Epithelial cell of esophagus (primary cell): Measurements from ENCODE around the gene SSTR3.

Source experiments
- DNase-seq: peaks from one replicate; pipeline ENCODE4 v3.0.0; 2010; ENCODE audit warnings: low read depth
- H3K4me3 ChIP-seq: 2 replicates; pipeline ENCODE4 v1.5.1; 2011; ENCODE audit warnings: mild to moderate bottlenecking, low read length, control low read depth
- TF ChIP-seq, protein P1 (sequence below): IDR thresholded peaks from 2 replicates; pipeline ENCODE4 v1.5.1; 2011; ENCODE audit warnings: low read depth, mild to moderate bottlenecking, low read length, control low read depth, inconsistent platforms; ENCODE audit not compliant: insufficient read depth; ENCODE audit errors: missing control alignments

Gene SSTR3

DNA sequence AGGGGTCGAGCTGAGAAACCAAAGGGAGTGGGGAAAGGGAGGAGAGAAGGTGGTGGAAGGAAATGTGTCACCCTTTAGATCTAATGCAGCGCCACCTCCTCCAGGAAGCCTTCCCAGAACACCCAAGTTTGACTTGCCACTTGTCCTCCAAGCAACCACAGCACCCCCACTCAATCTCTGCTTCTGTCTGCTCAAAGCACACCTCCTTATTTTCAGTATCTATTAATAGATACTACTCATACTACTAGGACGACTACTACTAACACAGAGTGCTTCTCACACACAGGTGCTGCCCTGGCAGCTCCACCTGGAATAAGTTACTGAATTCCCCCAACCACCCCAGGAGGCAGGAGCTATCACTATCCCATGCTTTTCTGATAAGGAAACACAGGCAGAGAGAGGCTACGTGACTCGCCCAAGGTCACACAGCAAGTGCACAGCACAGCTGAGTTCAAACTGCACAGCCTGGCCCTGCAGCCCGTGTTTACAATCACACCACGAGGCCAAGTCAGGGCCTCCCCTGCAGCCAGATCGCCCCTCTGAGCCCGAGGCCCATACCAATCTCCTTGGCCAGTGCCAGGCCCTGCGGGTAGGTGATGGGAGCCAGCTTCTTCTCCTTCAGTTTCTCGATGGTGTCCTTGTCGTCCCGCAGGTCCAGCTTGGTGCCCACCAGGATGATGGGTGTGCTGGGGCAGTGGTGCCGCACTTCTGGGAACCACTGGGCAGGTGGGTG, 18.6 kb upstream of the SSTR3 start:
- DNase-seq = no peak
- no peak overlapping the region for H3K4me3 ChIP-seq
- TF ChIP-seq, protein P1, sequence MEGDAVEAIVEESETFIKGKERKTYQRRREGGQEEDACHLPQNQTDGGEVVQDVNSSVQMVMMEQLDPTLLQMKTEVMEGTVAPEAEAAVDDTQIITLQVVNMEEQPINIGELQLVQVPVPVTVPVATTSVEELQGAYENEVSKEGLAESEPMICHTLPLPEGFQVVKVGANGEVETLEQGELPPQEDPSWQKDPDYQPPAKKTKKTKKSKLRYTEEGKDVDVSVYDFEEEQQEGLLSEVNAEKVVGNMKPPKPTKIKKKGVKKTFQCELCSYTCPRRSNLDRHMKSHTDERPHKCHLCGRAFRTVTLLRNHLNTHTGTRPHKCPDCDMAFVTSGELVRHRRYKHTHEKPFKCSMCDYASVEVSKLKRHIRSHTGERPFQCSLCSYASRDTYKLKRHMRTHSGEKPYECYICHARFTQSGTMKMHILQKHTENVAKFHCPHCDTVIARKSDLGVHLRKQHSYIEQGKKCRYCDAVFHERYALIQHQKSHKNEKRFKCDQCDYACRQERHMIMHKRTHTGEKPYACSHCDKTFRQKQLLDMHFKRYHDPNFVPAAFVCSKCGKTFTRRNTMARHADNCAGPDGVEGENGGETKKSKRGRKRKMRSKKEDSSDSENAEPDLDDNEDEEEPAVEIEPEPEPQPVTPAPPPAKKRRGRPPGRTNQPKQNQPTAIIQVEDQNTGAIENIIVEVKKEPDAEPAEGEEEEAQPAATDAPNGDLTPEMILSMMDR = no peak

DNA sequence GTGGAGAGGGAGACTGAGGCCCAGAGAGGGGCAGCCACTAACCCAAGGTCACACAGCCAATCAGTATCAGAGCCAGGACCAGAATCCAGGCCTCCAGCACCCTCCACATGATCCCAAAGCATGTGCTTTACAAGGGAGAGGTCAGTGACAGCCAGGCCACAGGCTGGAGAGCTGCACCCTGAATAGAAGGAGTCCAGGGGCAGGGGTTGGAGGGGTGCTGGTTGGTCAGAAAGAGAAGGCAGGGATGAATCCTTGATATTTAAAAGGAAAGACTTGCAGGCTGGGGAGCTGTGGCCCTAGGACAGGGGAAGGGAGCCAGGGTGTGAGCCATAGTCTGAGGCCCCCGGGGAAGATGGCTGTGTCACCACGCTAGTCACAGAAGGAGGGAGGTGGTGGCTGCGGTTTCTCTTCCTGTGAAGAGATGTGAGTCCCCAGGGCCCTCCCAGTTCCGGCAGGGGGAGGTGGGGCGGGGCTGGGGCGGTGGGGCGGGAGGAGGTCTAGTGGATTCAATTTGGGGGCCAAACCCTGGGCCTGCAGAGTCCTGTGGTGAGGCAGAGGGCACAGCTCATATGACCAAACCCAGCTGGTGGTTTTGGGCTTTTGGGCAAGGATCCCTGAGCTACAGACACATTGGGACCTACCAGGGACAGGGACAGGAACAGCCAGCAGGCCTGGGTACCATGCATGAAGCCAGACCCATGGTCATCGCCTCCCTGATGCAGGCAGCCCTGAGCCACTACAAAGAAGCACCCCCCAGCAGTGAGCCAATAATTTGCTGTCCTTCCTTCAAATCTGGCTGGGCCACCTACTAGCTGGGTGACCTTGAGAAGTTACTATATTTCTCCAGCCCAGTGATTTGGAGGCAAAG, 17.8 kb upstream of the SSTR3 start:
- H3K4me3 ChIP-seq = no peak overlapping the region
- TF ChIP-seq, protein P1 = no peak
- DNase-seq = peak; percentile 72

DNA sequence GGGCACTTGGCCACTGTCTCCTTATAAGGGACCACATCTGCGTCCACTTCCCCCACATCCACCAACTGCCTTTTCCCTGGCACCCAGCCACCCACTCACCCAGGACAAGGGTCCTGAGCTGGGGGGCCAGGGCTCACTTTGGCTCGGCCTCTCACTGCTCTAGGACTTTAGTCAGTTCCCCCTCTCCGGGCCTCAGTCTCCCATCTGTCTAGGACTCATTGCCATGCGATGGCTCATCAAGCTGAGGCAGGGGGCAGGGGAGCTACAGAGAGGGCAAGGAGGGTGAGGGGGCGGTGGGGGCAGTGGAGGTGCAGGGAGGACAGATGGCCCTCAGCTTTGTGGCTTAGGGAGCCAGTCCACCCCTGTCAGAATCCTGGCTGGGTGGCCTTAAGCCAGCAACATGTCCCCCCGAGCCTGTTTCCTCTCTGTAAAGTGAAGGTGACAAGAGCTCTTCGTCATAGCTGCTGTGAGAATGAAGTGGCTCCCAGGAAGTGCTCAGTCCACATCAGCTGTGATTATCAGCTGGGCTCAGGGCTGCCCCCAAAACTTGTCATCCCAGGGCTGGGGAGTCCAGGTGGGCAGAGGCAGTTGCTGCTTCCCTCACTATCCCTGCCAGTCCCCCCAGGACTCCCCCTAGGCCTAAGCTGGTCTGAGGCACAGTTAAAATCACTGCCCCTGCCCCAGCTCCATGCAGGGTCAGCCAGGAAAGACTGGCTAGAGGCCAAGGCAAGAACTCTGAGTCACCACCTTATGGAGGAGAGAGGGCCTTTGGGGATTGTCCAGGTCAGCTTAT, 16.9 kb upstream of the SSTR3 start:
- TF ChIP-seq, protein P1 = no peak
- H3K4me3 ChIP-seq = no peak overlapping the region
- peak; percentile 33 for DNase-seq

DNA sequence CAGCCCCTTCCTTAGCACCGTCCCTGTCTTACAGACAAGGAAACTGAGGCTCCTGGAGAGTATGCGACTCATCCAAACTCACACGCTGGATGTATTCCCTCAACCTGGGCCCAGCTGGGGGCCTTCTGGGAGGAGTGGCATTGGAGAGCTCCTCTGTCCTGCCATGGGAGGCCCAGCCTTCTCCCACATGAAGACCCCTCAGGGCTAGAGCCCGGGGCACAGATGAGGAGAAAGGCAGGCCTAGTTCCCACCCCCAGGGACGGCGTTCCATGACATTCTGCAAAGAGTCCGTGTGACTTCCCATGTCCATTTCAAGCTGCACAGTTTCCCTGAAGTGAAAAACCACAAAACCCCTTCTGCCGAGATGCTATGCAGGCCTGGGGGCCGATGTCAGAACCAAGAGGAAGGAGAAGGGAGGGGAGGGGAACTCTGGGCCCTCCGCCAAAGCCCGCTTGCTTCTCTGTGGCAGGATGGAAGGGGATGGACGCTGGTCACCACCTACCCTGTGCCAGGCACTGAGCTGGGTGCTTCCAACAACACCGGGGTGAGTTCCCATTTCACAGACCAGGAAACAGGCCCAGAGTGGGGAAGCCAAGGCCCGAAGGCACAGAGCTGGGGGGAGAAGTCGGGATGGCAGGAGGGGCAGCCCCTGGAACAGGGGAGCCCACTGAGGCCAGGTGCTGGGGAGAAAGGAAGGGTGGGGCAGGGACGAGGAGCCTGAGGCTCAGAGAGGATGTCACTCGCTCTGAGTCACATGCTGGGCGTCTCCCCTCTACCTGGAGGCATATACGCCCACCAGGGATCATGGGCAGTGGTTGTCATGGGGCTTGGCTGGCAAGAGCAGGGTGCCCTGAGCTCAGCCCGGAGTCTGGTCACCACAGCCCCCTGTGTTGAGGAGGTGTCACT, 16.1 kb upstream of the SSTR3 start:
- DNase-seq = peak; percentile 57
- H3K4me3 ChIP-seq = no peak overlapping the region
- TF ChIP-seq, protein P1 = no peak

DNA sequence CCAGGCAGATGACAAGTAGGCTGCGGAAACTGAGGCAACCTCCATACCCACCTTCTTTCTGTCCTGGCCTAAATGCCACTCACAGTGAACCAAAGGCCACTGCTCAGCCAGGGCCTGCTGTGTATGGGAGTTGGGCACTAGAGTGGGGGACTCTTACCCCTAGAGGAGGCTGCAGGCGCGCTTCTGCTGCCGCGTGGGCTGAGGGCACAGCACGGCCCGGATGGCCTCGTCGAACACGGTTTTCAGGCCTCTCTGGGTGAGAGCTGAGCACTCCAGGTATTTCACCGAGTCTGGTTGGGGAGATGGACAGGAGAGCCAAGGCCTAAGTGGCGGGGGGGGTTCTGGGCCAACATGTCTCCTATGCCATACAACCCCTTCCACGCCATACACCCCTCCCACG, 14.2 kb upstream of the SSTR3 start:
- H3K4me3 ChIP-seq = no peak overlapping the region
- TF ChIP-seq, protein P1 = no peak
- no peak for DNase-seq

DNA sequence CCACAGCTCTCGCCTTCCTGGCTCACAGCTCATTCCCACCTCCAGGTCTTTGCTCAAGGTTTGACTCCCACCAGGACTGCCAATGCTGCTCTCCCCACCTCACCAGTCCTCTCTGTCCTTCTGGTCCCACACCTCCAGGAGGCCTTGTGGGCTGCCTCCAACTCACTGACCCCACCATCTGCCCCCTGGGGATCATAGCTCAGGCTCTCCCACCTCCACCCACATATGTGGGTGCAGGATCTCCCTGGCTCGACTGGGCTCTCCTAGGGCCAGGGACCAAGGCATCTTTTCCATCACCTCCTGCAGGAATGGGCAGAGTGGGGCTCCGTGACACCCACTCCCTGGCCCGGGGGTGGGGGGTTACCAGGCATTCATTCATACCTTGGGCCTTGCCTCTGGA, 13.8 kb upstream of the SSTR3 start:
- no peak overlapping the region for H3K4me3 ChIP-seq
- DNase-seq = no peak
- TF ChIP-seq, protein P1 = no peak
